ENCODE results near the gene WASF3.
"Not testable (repeated sequence)": the region's sequence is repeated elsewhere in the genome, so short reads cannot be mapped to it uniquely, and the experiment has no call there.

The WASF3 gene

GRCh38 chr13:26722321-26722720 lies 164.8 kb downstream of the WASF3 start:
- H3K9ac ChIP-seq (ENCODE audit: low read depth, low read length): no peak overlapping the region

GRCh38 chr13:26723620-26724019 lies 166.1 kb downstream of the WASF3 start:
- not testable (repeated sequence) for H3K4me1 ChIP-seq (ENCODE audit: control insufficient read depth, insufficient read depth, low read length); H3K36me3 ChIP-seq (ENCODE audit: control insufficient read depth, insufficient read depth, low read length); H3K9ac ChIP-seq (ENCODE audit: low read depth, low read length); H3K27me3 ChIP-seq (ENCODE audit: control insufficient read depth, insufficient read depth, low read length); H3K4me3 ChIP-seq (ENCODE audit: low read depth, low read length); H3K9me3 ChIP-seq (ENCODE audit: control insufficient read depth, insufficient read depth, low read length)

More at GRCh38 chr13:26722321-26722720, 164.8 kb downstream of the WASF3 start:
- Histone ChIP-seq H3K36me3 (ENCODE audit: control insufficient read depth, insufficient read depth, low read length) (no peaks in the 10 kb centered on the region), H3K27me3 (ENCODE audit: control insufficient read depth, insufficient read depth, low read length) (no peaks in the 10 kb centered on the region), H3K9me3 (ENCODE audit: control insufficient read depth, insufficient read depth, low read length) (no peaks in the 10 kb centered on the region), H3K4me1 (ENCODE audit: control insufficient read depth, insufficient read depth, low read length) (no peaks in the 10 kb centered on the region), H3K4me3 (ENCODE audit: low read depth, low read length) (no peak overlapping the region)

- Histone ChIP-seq H3K27me3 (ENCODE audit: control insufficient read depth, insufficient read depth, low read length) (no peaks in the 10 kb centered on the region), H3K36me3 (ENCODE audit: control insufficient read depth, insufficient read depth, low read length) (no peaks in the 10 kb centered on the region), H3K4me1 (ENCODE audit: control insufficient read depth, insufficient read depth, low read length) (no peaks in the 10 kb centered on the region), H3K9me3 (ENCODE audit: control insufficient read depth, insufficient read depth, low read length) (no peaks in the 10 kb centered on the region), H3K9ac (ENCODE audit: low read depth, low read length) (no peak overlapping the region), H3K4me3 (ENCODE audit: low read depth, low read length) (no peak overlapping the region)
Measured at GRCh38 chr13:26726684-26727083, 169.2 kb downstream of the WASF3 start.

GRCh38 chr13:26727122-26727521 lies 169.6 kb downstream of the WASF3 start:
- Histone ChIP-seq H3K9ac (ENCODE audit: low read depth, low read length) (no peak overlapping the region), H3K4me3 (ENCODE audit: low read depth, low read length) (no peak overlapping the region), H3K36me3 (ENCODE audit: control insufficient read depth, insufficient read depth, low read length) (no peaks in the 10 kb centered on the region), H3K27me3 (ENCODE audit: control insufficient read depth, insufficient read depth, low read length) (no peaks in the 10 kb centered on the region), H3K4me1 (ENCODE audit: control insufficient read depth, insufficient read depth, low read length) (no peaks in the 10 kb centered on the region), H3K9me3 (ENCODE audit: control insufficient read depth, insufficient read depth, low read length) (no peaks in the 10 kb centered on the region)

- Histone ChIP-seq H3K4me1 (ENCODE audit: control insufficient read depth, insufficient read depth, low read length) (no peaks in the 10 kb centered on the region), H3K4me3 (ENCODE audit: low read depth, low read length) (no peak overlapping the region), H3K9me3 (ENCODE audit: control insufficient read depth, insufficient read depth, low read length) (no peaks in the 10 kb centered on the region), H3K36me3 (ENCODE audit: control insufficient read depth, insufficient read depth, low read length) (no peaks in the 10 kb centered on the region), H3K9ac (ENCODE audit: low read depth, low read length) (no peak overlapping the region), H3K27me3 (ENCODE audit: control insufficient read depth, insufficient read depth, low read length) (no peaks in the 10 kb centered on the region)
Measured at GRCh38 chr13:26727633-26728032, 170.2 kb downstream of the WASF3 start.

- Histone ChIP-seq H3K27me3 (ENCODE audit: control insufficient read depth, insufficient read depth, low read length) (no peaks in the 10 kb centered on the region), H3K9me3 (ENCODE audit: control insufficient read depth, insufficient read depth, low read length) (no peaks in the 10 kb centered on the region), H3K4me1 (ENCODE audit: control insufficient read depth, insufficient read depth, low read length) (no peaks in the 10 kb centered on the region), H3K36me3 (ENCODE audit: control insufficient read depth, insufficient read depth, low read length) (no peaks in the 10 kb centered on the region), H3K9ac (ENCODE audit: low read depth, low read length) (no peak overlapping the region), H3K4me3 (ENCODE audit: low read depth, low read length) (no peak overlapping the region)
Measured at GRCh38 chr13:26735677-26736076, 178.2 kb downstream of the WASF3 start.
